Measurements from ENCODE around the gene CHMP2A. TPM values are rescaled to one million over a fixed set of nuclear protein-coding genes. Genes with fewer than 3 reads are reported as not detected.

CHMP2A gene
- total and polyA plus RNA-seq, 5 donors from 2014 or later, result 83.1 to 273 (median 216) TPM

DNA sequence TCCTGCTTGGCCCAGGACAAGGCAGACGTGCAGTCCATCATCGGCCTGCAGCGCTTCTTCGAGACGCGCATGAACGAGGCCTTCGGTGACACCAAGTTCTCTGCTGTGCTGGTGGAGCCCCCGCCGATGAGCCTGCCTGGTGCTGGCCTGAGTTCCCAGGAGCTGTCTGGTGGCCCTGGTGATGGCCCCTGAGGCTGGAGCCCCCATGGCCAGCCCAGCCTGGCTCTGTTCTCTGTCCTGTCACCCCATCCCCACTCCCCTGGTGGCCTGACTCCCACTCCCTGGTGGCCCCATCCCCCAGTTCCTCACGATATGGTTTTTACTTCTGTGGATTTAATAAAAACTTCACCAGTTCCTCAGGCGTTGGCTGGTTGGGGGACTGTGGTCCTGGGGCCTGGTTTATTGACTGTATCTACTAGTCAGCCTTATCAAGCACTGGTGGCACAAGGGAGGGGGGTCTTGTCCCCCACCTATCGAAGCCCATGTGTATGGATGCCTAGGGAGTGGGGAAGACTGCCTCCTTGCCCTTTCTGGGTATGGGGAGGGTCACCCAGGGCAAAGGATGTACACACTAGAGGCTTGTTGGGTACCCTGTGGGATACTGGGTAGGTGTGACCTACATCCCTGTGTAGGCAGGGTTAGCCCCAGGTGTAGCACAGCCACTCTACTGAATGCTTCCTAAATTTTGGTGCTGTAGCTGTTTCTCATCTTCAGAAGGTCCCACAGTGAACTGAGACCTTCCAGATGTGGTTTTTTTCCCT, 4.4 kb downstream of the CHMP2A start:
- Histone ChIP-seq H3K4me1 (ENCODE audit: control insufficient read depth, insufficient read depth, low read length, poor library complexity, severe bottlenecking) (peaks cover 41% of the 10 kb centered on the region), H3K9me3 (ENCODE audit: control insufficient read depth in 2 of 2, low read length in 2 of 2) (no peaks in the 10 kb centered on the region), H3K27ac (ENCODE audit: insufficient read depth, low read length, poor library complexity, severe bottlenecking) (no peak overlapping the region), H3K4me3 (ENCODE audit: low read depth, low read length) (no peak overlapping the region), H3K36me3 (ENCODE audit: control insufficient read depth, insufficient read depth, low read length) (peaks cover 58% of the 10 kb centered on the region), H3K27me3 (ENCODE audit: control insufficient read depth, insufficient read depth, low read length) (no peaks in the 10 kb centered on the region)
- peak overlapping the region in 1 of 4 donors; percentile 93 for H3K4me3 Mint-ChIP-seq
- H3K4me1 Mint-ChIP-seq, result peaks cover 0 to 63% (median 38%) of the 10 kb centered on the region in 4 donors
- DNase-seq (no peak), ATAC-seq (ENCODE audit: low read depth in 2 of 2) (no peak)
- H3K9me3 Mint-ChIP-seq, result peaks cover 0 to 1% (median 0%) of the 10 kb centered on the region in 7 donors
- H3K27me3 Mint-ChIP-seq, result no peaks in the 10 kb centered on the region
- H3K27ac Mint-ChIP-seq, result no peak overlapping the region
- peaks cover 39% of the 10 kb centered on the region for H3K36me3 Mint-ChIP-seq

DNA sequence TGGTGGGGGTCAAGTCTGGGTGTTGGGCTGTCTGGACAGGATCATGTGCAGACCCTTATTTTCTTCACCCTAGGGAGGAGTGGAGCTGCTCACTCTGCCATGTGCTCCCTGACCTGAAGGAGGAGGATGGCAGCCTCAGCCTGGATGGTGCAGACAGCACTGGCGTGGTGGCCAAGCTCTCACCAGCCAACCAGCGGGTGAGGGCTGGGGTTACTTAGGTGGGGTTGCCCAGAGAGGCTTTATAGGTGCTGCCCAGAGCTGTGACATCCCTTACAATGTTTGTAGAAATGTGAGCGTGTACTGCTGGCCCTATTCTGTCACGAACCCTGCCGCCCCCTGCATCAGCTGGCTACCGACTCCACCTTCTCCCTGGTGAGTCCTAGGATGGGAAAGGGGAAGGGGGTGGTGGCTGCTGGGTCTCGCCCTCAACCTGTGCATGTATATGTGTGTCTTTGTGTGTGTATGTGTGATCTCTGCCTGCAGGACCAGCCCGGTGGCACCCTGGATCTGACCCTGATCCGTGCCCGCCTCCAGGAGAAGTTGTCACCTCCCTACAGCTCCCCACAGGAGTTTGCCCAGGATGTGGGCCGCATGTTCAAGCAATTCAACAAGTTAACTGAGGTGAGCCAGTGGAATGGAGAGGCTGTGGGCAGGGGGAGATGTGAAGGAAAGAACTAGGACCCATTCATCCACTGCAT, 5.1 kb downstream of the CHMP2A start:
- no peak overlapping the region for H3K27ac Mint-ChIP-seq
- H3K27me3 ChIP-seq (ENCODE audit: control insufficient read depth, insufficient read depth, low read length), result no peaks in the 10 kb centered on the region
- DNase-seq, result no peak
- H3K27me3 Mint-ChIP-seq, result no peaks in the 10 kb centered on the region
- ATAC-seq (ENCODE audit: low read depth in 2 of 2), result no peak
- no peaks in the 10 kb centered on the region for H3K9me3 ChIP-seq (ENCODE audit: control insufficient read depth in 2 of 2, low read length in 2 of 2)
- peaks cover 58% of the 10 kb centered on the region for H3K36me3 ChIP-seq (ENCODE audit: control insufficient read depth, insufficient read depth, low read length)
- no peak overlapping the region for H3K27ac ChIP-seq (ENCODE audit: insufficient read depth, low read length, poor library complexity, severe bottlenecking)
- H3K36me3 Mint-ChIP-seq, result peaks cover 39% of the 10 kb centered on the region
- peaks cover 43% of the 10 kb centered on the region for H3K4me1 ChIP-seq (ENCODE audit: control insufficient read depth, insufficient read depth, low read length, poor library complexity, severe bottlenecking)
- no peak overlapping the region for H3K4me3 ChIP-seq (ENCODE audit: low read depth, low read length)
- H3K9me3 Mint-ChIP-seq, result peaks cover 0 to 1% (median 0%) of the 10 kb centered on the region in 7 donors
- H3K4me3 Mint-ChIP-seq, result peak overlapping the region in 1 of 4 donors; percentile 93
- peaks cover 0 to 61% (median 38%) of the 10 kb centered on the region in 4 donors for H3K4me1 Mint-ChIP-seq

DNA sequence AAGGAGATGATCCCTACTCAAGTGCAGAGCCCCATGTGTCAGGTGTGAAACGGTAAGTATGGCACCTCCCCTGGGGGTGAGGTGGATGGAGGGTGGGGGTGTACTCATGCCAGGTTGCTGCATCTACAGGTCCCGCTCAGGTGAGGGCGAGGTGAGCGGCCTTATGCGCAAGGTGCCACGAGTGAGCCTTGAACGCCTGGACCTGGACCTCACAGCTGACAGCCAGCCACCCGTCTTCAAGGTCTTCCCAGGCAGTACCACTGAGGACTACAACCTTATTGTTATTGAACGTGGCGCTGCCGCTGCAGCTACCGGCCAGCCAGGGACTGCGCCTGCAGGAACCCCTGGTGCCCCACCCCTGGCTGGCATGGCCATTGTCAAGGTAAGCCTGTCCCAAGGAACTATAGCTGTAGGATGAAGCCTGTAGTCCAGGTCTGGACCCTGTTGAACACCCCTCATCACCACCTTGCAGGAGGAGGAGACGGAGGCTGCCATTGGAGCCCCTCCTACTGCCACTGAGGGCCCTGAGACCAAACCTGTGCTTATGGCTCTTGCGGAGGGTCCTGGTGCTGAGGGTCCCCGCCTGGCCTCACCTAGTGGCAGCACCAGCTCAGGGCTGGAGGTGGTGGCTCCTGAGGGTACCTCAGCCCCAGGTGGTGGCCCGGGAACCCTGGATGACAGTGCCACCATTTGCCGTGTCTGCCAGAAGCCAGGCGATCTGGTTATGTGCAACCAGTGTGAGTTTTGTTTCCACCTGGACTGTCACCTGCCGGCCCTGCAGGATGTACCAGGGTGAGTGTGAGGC, 5.8 kb downstream of the CHMP2A start:
- Histone ChIP-seq H3K4me1 (ENCODE audit: control insufficient read depth, insufficient read depth, low read length, poor library complexity, severe bottlenecking) (peaks cover 37% of the 10 kb centered on the region), H3K36me3 (ENCODE audit: control insufficient read depth, insufficient read depth, low read length) (peaks cover 58% of the 10 kb centered on the region), H3K9me3 (ENCODE audit: control insufficient read depth in 2 of 2, low read length in 2 of 2) (no peaks in the 10 kb centered on the region), H3K27me3 (ENCODE audit: control insufficient read depth, insufficient read depth, low read length) (no peaks in the 10 kb centered on the region), H3K27ac (ENCODE audit: insufficient read depth, low read length, poor library complexity, severe bottlenecking) (no peak overlapping the region), H3K4me3 (ENCODE audit: low read depth, low read length) (no peak overlapping the region)
- DNase-seq, result no peak
- Mint-ChIP-seq H3K27me3 (peaks cover 2% of the 10 kb centered on the region), H3K9me3 (peaks cover 0 to 1% (median 0%) of the 10 kb centered on the region in 7 donors), H3K4me1 (peaks cover 0 to 57% (median 34%) of the 10 kb centered on the region in 4 donors), H3K4me3 (peak overlapping the region in 1 of 4 donors; percentile 96), H3K27ac (no peak overlapping the region), H3K36me3 (peaks cover 39% of the 10 kb centered on the region)
- no peak for ATAC-seq (ENCODE audit: low read depth in 2 of 2)

DNA sequence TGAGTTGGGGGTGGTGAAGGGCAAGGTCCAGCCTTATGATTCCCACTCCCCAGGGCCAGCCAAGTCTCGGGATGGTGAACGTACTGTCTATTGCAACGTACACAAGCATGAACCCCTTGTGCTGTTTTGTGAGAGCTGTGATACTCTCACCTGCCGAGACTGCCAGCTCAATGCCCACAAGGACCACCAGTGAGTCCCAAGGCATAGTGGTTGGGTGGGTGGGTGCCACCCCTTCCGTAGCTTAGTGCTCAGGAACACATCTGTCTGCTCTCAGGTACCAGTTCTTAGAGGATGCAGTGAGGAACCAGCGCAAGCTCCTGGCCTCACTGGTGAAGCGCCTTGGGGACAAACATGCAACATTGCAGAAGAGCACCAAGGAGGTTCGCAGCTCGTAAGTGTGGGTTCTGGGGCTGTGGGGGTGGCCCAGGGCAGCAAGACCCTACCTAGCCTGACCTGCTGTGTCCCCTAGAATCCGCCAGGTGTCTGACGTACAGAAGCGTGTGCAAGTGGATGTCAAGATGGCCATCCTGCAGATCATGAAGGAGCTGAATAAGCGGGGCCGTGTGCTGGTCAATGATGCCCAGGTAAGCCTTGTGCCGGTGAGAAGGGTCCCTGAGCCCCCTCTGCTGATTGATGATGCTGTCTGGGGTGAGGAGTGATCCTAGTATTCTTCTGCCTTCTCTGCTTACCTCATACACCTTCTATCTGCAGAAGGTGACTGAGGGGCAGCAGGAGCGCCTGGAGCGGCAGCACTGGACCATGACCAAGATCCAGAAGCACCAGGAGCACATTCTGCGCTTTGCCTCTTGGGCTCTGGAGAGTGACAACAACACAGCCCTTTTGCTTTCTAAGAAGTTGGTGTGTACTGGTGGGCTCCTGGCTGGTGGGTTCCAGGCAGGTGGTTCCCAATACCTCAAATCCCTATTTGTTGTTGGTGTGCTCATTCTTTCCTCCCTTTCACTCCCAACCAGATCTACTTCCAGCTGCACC, 7.3 kb downstream of the CHMP2A start:
- H3K4me3 Mint-ChIP-seq, result peak overlapping the region; percentile 33 to 96 (median 76)
- peaks cover 29% of the 10 kb centered on the region for H3K36me3 Mint-ChIP-seq
- Histone ChIP-seq H3K27ac (ENCODE audit: insufficient read depth, low read length, poor library complexity, severe bottlenecking) (peak overlapping the region; percentile 21), H3K4me3 (ENCODE audit: low read depth, low read length) (no peak overlapping the region), H3K36me3 (ENCODE audit: control insufficient read depth, insufficient read depth, low read length) (peaks cover 56% of the 10 kb centered on the region), H3K4me1 (ENCODE audit: control insufficient read depth, insufficient read depth, low read length, poor library complexity, severe bottlenecking) (peaks cover 36% of the 10 kb centered on the region), H3K9me3 (ENCODE audit: control insufficient read depth in 2 of 2, low read length in 2 of 2) (no peaks in the 10 kb centered on the region), H3K27me3 (ENCODE audit: control insufficient read depth, insufficient read depth, low read length) (no peaks in the 10 kb centered on the region)
- peaks cover 0 to 55% (median 32%) of the 10 kb centered on the region in 4 donors for H3K4me1 Mint-ChIP-seq
- peaks cover 0 to 3% (median 0%) of the 10 kb centered on the region in 7 donors for H3K9me3 Mint-ChIP-seq
- H3K27me3 Mint-ChIP-seq, result peaks cover 13% of the 10 kb centered on the region
- ATAC-seq (ENCODE audit: low read depth in 2 of 2), result no peak
- H3K27ac Mint-ChIP-seq, result peak overlapping the region in 1 of 3 donors; percentile 59
- DNase-seq, result no peak

DNA sequence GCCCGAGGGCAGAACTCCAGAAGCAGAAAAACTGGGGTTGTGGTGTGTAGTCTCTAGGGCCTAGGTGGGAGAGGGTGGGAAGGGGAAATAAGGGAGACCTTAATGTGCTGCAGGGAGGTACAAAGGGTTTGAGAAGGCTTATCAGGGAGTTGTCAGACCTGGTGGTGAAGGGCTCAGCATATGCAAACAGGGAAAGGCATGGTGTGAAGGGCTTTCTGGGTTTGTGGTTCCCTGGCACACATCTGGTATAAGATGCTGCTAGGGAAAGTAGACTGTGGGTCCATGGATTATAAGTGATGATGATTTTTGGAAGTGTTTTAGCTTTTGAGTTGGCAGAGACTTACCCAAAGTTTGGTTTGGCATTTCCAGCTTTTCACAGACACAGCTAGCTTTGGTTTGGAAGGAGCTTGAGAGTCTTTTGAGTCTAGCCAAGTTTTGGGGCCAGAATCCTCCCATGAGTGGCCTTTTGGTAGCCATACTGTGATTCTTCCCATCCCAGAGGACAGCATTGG, 8.8 kb downstream of the CHMP2A start:
- Histone ChIP-seq H3K4me1 (ENCODE audit: control insufficient read depth, insufficient read depth, low read length, poor library complexity, severe bottlenecking) (peaks cover 36% of the 10 kb centered on the region), H3K27me3 (ENCODE audit: control insufficient read depth, insufficient read depth, low read length) (no peaks in the 10 kb centered on the region), H3K36me3 (ENCODE audit: control insufficient read depth, insufficient read depth, low read length) (peaks cover 40% of the 10 kb centered on the region), H3K9me3 (ENCODE audit: control insufficient read depth in 2 of 2, low read length in 2 of 2) (no peaks in the 10 kb centered on the region), H3K4me3 (ENCODE audit: low read depth, low read length) (peak overlapping the region; percentile 67), H3K27ac (ENCODE audit: insufficient read depth, low read length, poor library complexity, severe bottlenecking) (peak overlapping the region; percentile 21)
- H3K9me3 Mint-ChIP-seq, result peaks cover 0 to 1% (median 0%) of the 10 kb centered on the region in 7 donors
- ATAC-seq (ENCODE audit: low read depth in 2 of 2) (no peak), DNase-seq (no peak)
- H3K27ac Mint-ChIP-seq, result peak overlapping the region in 2 of 3 donors; percentile 89 to 90
- H3K4me3 Mint-ChIP-seq, result peak overlapping the region; percentile 91 to 97 (median 94)
- H3K36me3 Mint-ChIP-seq, result peaks cover 19% of the 10 kb centered on the region
- peaks cover 14% of the 10 kb centered on the region for H3K27me3 Mint-ChIP-seq
- H3K4me1 Mint-ChIP-seq, result peaks cover 0 to 49% (median 29%) of the 10 kb centered on the region in 4 donors

DNA sequence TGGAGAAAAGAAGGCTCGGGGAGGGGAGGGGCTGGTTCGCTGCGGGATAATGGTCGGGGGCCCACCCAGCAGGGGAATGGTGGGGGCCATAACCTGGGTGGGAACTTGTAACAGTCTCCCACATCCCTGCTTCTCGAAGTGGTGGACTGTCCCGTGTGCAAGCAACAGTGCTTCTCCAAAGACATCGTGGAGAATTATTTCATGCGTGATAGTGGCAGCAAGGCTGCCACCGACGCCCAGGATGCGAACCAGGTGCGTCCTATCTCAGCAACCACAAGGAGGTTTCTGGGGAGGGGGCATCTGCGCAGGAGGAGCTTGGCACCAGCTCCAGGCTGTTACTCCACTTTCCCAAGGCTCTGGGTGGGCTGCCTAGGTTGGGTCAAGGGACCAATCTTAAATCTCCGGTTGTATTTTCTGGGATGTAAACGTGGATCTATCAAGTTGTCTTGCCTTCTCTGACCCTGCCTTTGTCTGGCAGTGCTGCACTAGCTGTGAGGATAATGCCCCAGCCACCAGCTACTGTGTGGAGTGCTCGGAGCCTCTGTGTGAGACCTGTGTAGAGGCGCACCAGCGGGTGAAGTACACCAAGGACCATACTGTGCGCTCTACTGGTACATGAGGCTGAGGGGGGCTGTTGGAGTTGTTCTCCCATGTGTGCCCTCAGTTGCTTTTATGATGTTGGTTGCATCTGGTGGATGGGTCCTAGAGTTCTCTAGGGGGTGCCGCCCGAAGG, 9.5 kb downstream of the CHMP2A start:
- no peak for ATAC-seq (ENCODE audit: low read depth in 2 of 2)
- Mint-ChIP-seq H3K36me3 (peaks cover 17% of the 10 kb centered on the region), H3K4me3 (peak overlapping the region; percentile 91 to 97 (median 94)), H3K9me3 (peaks cover 0 to 1% (median 0%) of the 10 kb centered on the region in 7 donors), H3K27ac (peak overlapping the region; percentile 89 to 91 (median 90)), H3K27me3 (peaks cover 14% of the 10 kb centered on the region), H3K4me1 (peaks cover 0 to 47% (median 29%) of the 10 kb centered on the region in 4 donors)
- H3K4me3 ChIP-seq (ENCODE audit: low read depth, low read length), result peak overlapping the region; percentile 67
- peak in 1 of 3 donors; percentile 34 for DNase-seq
- peaks cover 36% of the 10 kb centered on the region for H3K4me1 ChIP-seq (ENCODE audit: control insufficient read depth, insufficient read depth, low read length, poor library complexity, severe bottlenecking)
- no peaks in the 10 kb centered on the region for H3K9me3 ChIP-seq (ENCODE audit: control insufficient read depth in 2 of 2, low read length in 2 of 2)
- peaks cover 34% of the 10 kb centered on the region for H3K36me3 ChIP-seq (ENCODE audit: control insufficient read depth, insufficient read depth, low read length)
- H3K27ac ChIP-seq (ENCODE audit: insufficient read depth, low read length, poor library complexity, severe bottlenecking), result peak overlapping the region; percentile 57
- H3K27me3 ChIP-seq (ENCODE audit: control insufficient read depth, insufficient read depth, low read length), result no peaks in the 10 kb centered on the region

Measured in CD4-positive, CD25-positive, alpha-beta regulatory T cell (primary cell).